Measurements from ENCODE around the gene KANK3. TPM values are rescaled to one million over a fixed set of nuclear protein-coding genes. Genes with fewer than 3 reads are reported as not detected.

Gene KANK3
- polyA plus RNA-seq, 1 donor from 2014 or later, result 2.8 TPM

GRCh38 chr19:8333767-8334457 lies 9.2 kb downstream of the KANK3 start:
- no peak overlapping the region for H2AFZ ChIP-seq (ENCODE audit: low read depth, low read length)
- H3K79me2 ChIP-seq (replicated peaks; ENCODE audit: insufficient read depth, low read length), result no peaks in the 10 kb centered on the region
- no peak overlapping the region for H3K9ac ChIP-seq (ENCODE audit: low read length)
- no peaks in the 10 kb centered on the region for H3F3A ChIP-seq (ENCODE audit: insufficient read depth, low read length, poor library complexity, severe bottlenecking)
- no peaks in the 10 kb centered on the region for H3K36me3 ChIP-seq (ENCODE audit: insufficient read depth, low read length)
- no peak for TF ChIP-seq MXI1 (conservative IDR thresholded peaks at IDR 0.05; ENCODE audit: poor library complexity, severe bottlenecking)
- no peak for TF ChIP-seq SMC3 (conservative IDR thresholded peaks at IDR 0.05; ENCODE audit: poor library complexity)
- no peak for TF ChIP-seq EZH2 (IDR thresholded peaks at IDR 0.05; ENCODE audit: borderline replicate concordance, insufficient read depth, low read length, poor library complexity, severe bottlenecking)
- TF ChIP-seq RAD21 (conservative IDR thresholded peaks at IDR 0.05), result no peak
- no peak for TF ChIP-seq CTCF (IDR thresholded peaks at IDR 0.05; ENCODE audit: poor library complexity, severe bottlenecking)
- TF ChIP-seq POLR2AphosphoS5 (IDR thresholded peaks at IDR 0.05), result no peak
- no peak for TF ChIP-seq EP300 (conservative IDR thresholded peaks at IDR 0.05; ENCODE audit: poor library complexity, severe bottlenecking)
- TF ChIP-seq, protein P1, sequence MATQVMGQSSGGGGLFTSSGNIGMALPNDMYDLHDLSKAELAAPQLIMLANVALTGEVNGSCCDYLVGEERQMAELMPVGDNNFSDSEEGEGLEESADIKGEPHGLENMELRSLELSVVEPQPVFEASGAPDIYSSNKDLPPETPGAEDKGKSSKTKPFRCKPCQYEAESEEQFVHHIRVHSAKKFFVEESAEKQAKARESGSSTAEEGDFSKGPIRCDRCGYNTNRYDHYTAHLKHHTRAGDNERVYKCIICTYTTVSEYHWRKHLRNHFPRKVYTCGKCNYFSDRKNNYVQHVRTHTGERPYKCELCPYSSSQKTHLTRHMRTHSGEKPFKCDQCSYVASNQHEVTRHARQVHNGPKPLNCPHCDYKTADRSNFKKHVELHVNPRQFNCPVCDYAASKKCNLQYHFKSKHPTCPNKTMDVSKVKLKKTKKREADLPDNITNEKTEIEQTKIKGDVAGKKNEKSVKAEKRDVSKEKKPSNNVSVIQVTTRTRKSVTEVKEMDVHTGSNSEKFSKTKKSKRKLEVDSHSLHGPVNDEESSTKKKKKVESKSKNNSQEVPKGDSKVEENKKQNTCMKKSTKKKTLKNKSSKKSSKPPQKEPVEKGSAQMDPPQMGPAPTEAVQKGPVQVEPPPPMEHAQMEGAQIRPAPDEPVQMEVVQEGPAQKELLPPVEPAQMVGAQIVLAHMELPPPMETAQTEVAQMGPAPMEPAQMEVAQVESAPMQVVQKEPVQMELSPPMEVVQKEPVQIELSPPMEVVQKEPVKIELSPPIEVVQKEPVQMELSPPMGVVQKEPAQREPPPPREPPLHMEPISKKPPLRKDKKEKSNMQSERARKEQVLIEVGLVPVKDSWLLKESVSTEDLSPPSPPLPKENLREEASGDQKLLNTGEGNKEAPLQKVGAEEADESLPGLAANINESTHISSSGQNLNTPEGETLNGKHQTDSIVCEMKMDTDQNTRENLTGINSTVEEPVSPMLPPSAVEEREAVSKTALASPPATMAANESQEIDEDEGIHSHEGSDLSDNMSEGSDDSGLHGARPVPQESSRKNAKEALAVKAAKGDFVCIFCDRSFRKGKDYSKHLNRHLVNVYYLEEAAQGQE (IDR thresholded peaks at IDR 0.05; ENCODE audit: borderline replicate concordance), result no peak
- no peak for TF ChIP-seq TAF1 (IDR thresholded peaks at IDR 0.05; ENCODE audit: low read depth)
- H3K4me2 ChIP-seq (ENCODE audit: low read length), result no peak overlapping the region
- H3K27ac ChIP-seq (ENCODE audit: low read length), result no peak overlapping the region
- no peaks in the 10 kb centered on the region for H3K9me3 ChIP-seq (ENCODE audit: low read length)
- H3K9me2 ChIP-seq (ENCODE audit: insufficient read depth, low read length), result no peaks in the 10 kb centered on the region
- H3K27me3 ChIP-seq (ENCODE audit: insufficient read depth, low read depth, low read length), result peaks cover 51% of the 10 kb centered on the region
- H3K4me3 ChIP-seq (ENCODE audit: low read length), result peak overlapping the region; percentile 62
- no peaks in the 10 kb centered on the region for H4K20me1 ChIP-seq (ENCODE audit: insufficient read depth)

GRCh38 chr19:8332976-8333766 lies 9.9 kb downstream of the KANK3 start:
- no peak for TF ChIP-seq CTCF (IDR thresholded peaks at IDR 0.05; ENCODE audit: poor library complexity, severe bottlenecking)
- TF ChIP-seq EP300 (conservative IDR thresholded peaks at IDR 0.05; ENCODE audit: poor library complexity, severe bottlenecking), result no peak
- TF ChIP-seq TAF1 (IDR thresholded peaks at IDR 0.05; ENCODE audit: low read depth), result no peak
- TF ChIP-seq POLR2AphosphoS5 (IDR thresholded peaks at IDR 0.05), result no peak
- TF ChIP-seq EZH2 (IDR thresholded peaks at IDR 0.05; ENCODE audit: borderline replicate concordance, insufficient read depth, low read length, poor library complexity, severe bottlenecking), result no peak
- TF ChIP-seq RAD21 (conservative IDR thresholded peaks at IDR 0.05), result no peak
- TF ChIP-seq MXI1 (conservative IDR thresholded peaks at IDR 0.05; ENCODE audit: poor library complexity, severe bottlenecking), result no peak
- TF ChIP-seq, protein P1 (IDR thresholded peaks at IDR 0.05; ENCODE audit: borderline replicate concordance), result no peak
- TF ChIP-seq SMC3 (conservative IDR thresholded peaks at IDR 0.05; ENCODE audit: poor library complexity), result no peak

More at GRCh38 chr19:8332976-8333766, 9.9 kb downstream of the KANK3 start:
- peak overlapping the region; percentile 62 for H3K4me3 ChIP-seq (ENCODE audit: low read length)
- no peaks in the 10 kb centered on the region for H3K9me3 ChIP-seq (ENCODE audit: low read length)
- no peak overlapping the region for H3K9ac ChIP-seq (ENCODE audit: low read length)
- H3K79me2 ChIP-seq (replicated peaks; ENCODE audit: insufficient read depth, low read length), result no peaks in the 10 kb centered on the region
- H3K4me2 ChIP-seq (ENCODE audit: low read length), result no peak overlapping the region
- no peaks in the 10 kb centered on the region for H3K36me3 ChIP-seq (ENCODE audit: insufficient read depth, low read length)
- peaks cover 51% of the 10 kb centered on the region for H3K27me3 ChIP-seq (ENCODE audit: insufficient read depth, low read depth, low read length)
- H3K9me2 ChIP-seq (ENCODE audit: insufficient read depth, low read length), result no peaks in the 10 kb centered on the region
- H3K27ac ChIP-seq (ENCODE audit: low read length), result no peak overlapping the region
- no peak overlapping the region for H2AFZ ChIP-seq (ENCODE audit: low read depth, low read length)
- H4K20me1 ChIP-seq (ENCODE audit: insufficient read depth), result no peaks in the 10 kb centered on the region
- H3F3A ChIP-seq (ENCODE audit: insufficient read depth, low read length, poor library complexity, severe bottlenecking), result no peaks in the 10 kb centered on the region

Measured in neural cell (in vitro differentiated cells).